ENCODE results near the gene SYNRG. TPM values are rescaled to one million over a fixed set of nuclear protein-coding genes. Genes with fewer than 3 reads are reported as not detected.
A peak's percentile ranks its signal among the peaks of the same experiment; 100 is the strongest.

Gene SYNRG
- total RNA-seq, 2 donors from 2014 or later: 28.9 to 34.1 TPM

GRCh38 chr17:37608351-37609169 lies 658 bp downstream of the SYNRG start:
- no peaks in the 10 kb centered on the region for H3K27me3 ChIP-seq
- peak overlapping the region; percentile 81 for H3K27ac ChIP-seq
- TF ChIP-seq CTCF (IDR thresholded peaks at IDR 0.05): no peak
- peak overlapping the region; percentile 84 for H3K4me3 ChIP-seq
- DNase-seq: peak; percentile 38
- intact Hi-C loops (cut with DNase I): no loop called here
- no peaks in the 10 kb centered on the region for H3K36me3 ChIP-seq
- H3K9me3 ChIP-seq: no peaks in the 10 kb centered on the region
- H3K9ac ChIP-seq (ENCODE audit: low read depth in 2 of 2, low read length in 2 of 2): peak overlapping the region; percentile 86 to 97
- H3K4me1 ChIP-seq: no peaks in the 10 kb centered on the region

DNA sequence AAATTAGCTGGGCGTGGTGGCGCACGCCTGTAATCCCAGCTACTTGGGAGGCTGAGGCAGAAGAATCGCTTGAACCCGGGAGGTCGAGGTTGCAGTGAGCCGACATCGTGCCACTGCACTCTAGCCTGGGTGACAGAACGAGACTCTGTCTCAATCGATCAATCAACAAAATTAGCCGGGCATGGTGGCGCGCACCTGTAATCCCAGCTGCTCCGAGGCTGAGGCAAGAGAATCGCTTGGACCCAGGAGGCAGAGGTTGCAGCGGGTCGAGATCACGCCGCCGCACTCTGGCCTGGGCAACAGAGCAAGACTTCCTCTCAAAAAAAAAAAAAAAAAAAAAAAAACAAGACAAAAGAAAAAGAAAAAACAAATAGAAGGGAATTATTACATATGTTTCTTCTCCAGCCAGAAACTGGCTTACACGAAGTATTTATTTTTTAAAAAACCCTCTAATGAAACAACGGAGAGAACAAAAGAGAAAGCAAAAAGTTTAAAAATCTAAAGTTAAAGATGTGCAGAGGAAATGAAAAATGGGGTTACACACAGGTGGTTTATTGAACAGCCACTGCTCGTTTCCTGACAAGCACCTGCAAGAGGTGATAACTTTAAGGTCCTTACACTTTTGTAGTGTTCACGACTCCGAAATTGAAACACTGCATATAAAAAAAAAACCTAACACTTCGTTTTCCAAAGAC lies 1.4 kb downstream of the SYNRG start:
- no peak for DNase-seq
- peak overlapping the region; percentile 81 for H3K27ac ChIP-seq

DNA sequence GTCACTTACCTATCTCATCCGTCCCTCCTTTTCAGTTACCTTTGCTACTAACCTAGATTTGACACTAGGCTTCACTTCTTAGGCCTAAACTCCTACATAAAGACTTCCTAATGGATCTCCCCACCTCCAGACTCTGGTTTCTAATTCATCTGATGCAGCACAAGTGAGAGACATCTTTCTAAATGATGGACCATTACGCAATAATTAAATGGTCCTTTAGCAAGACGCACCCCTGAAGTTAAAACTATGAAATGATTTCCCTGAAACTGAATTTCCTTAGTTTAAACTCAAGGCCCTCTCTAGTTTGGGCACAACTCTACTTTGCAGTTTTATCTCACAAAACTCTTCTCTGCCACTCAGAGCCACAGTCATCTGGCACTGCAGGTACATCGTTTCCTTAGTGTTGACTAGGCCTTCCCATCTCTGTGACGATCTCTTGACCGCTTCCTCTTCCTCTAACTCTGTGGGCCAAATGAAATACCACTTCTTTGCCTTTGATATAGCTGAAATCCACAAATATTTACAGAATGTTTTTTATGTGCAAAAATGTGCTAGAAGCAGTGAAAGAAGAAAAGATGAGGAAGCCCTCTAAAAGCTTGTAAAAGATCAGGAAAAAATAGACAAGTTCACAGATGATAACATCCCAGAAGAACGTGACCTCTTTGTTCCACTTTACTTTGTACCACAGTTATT lies 3.3 kb downstream of the SYNRG start:
- H3K9ac ChIP-seq (ENCODE audit: low read depth in 2 of 2, low read length in 2 of 2): no peak overlapping the region
- H3K27me3 ChIP-seq: no peaks in the 10 kb centered on the region
- H3K4me3 ChIP-seq: no peak overlapping the region
- no peak for TF ChIP-seq CTCF (IDR thresholded peaks at IDR 0.05)
- H3K27ac ChIP-seq: no peak overlapping the region
- no peaks in the 10 kb centered on the region for H3K4me1 ChIP-seq
- H3K36me3 ChIP-seq: no peaks in the 10 kb centered on the region
- peak; percentile 25 for DNase-seq
- no peaks in the 10 kb centered on the region for H3K9me3 ChIP-seq
- intact Hi-C loops (cut with DNase I): no loop called here

More for the DNA sequence above, 1.4 kb downstream of the SYNRG start:
- Histone ChIP-seq H3K27me3 (no peaks in the 10 kb centered on the region), H3K36me3 (no peaks in the 10 kb centered on the region), H3K4me3 (peak overlapping the region; percentile 84), H3K9me3 (no peaks in the 10 kb centered on the region), H3K9ac (ENCODE audit: low read depth in 2 of 2, low read length in 2 of 2) (peak overlapping the region in 1 of 2 donors; percentile 86), H3K4me1 (no peaks in the 10 kb centered on the region)
- intact Hi-C loops (cut with DNase I): no loop called here
- TF ChIP-seq CTCF (IDR thresholded peaks at IDR 0.05): no peak

DNA sequence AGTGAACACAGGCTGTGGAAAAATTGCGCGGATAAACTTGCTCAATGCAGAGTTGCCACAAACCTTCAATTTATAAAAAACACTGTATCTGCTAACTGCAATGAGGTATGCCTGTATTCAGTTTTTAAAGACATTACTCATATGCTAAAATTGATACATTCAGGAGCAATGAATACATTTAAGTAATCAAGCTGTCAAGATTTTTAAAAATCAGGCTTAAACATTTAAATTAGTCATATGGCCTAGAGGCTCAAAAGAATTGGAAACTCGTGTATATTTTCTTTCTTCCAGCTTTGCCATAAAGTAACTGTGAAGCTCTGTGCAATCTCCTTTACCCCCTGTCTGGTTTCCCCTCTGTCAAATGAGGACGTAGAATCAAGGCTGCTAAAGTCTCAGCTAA lies 4.1 kb downstream of the SYNRG start:
- H3K4me1 ChIP-seq: no peaks in the 10 kb centered on the region
- H3K36me3 ChIP-seq: no peaks in the 10 kb centered on the region
- no peaks in the 10 kb centered on the region for H3K27me3 ChIP-seq
- intact Hi-C loops (cut with DNase I): no loop called here
- H3K27ac ChIP-seq: no peak overlapping the region
- DNase-seq: no peak
- no peak overlapping the region for H3K4me3 ChIP-seq
- no peaks in the 10 kb centered on the region for H3K9me3 ChIP-seq
- H3K9ac ChIP-seq (ENCODE audit: low read depth in 2 of 2, low read length in 2 of 2): no peak overlapping the region
- no peak for TF ChIP-seq CTCF (IDR thresholded peaks at IDR 0.05)

DNA sequence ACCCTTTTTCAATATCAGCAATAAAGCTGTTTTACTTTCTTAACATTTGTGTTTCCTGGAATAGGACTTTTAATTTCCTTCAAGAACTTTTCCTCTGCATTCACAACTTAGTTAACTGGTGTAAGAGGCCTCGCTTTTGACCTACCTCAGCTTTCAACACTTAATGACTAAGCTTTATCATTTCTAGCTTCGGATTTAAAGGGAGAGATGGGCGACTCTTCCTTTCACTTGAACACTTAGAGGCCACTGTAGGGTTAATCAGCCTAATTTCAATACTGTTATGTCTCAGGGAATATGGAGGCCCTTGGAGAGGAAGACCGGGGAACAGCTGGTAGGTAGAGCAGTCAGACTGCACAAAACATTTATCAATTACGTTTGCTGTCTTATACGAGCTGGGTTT lies 4.7 kb downstream of the SYNRG start:
- no peak for DNase-seq
- Histone ChIP-seq H3K9ac (ENCODE audit: low read depth in 2 of 2, low read length in 2 of 2) (no peak overlapping the region), H3K36me3 (no peaks in the 10 kb centered on the region), H3K27me3 (no peaks in the 10 kb centered on the region), H3K27ac (no peak overlapping the region), H3K4me3 (no peak overlapping the region), H3K9me3 (no peaks in the 10 kb centered on the region), H3K4me1 (no peaks in the 10 kb centered on the region)
- intact Hi-C loops (cut with DNase I): no loop called here
- no peak for TF ChIP-seq CTCF (IDR thresholded peaks at IDR 0.05)
